Peyer's patch (tissue), 4 donors: ENCODE measurements around the gene CCDC200.

Experiments used
- CTCF ChIP-seq, 6 experiments: fragments of 450-650 bp in 4 of 6; fragments of 200-600 bp in 2 of 6; sonication (generic) in 1 of 6; IDR thresholded peaks; one replicate each; pipeline ENCODE4 v1.5.1; 2017 to 2019; ENCODE audit warnings: antibody characterized with exemption in 6 of 6, mild to moderate bottlenecking in 3 of 6, moderate library complexity in 1 of 6
- POLR2A ChIP-seq, 2 donors: fragments of 450-650 bp; IDR thresholded peaks; one replicate each; pipeline ENCODE4 v1.5.1; 2017; ENCODE audit warnings: antibody characterized with exemption in 2 of 2, mild to moderate bottlenecking in 2 of 2, moderate library complexity in 2 of 2

GRCh38 chr17:43216762-43217613, 11.4 kb downstream of the CCDC200 start:
- TF ChIP-seq CTCF (IDR thresholded peaks at IDR 0.05) (no peak), POLR2A (IDR thresholded peaks at IDR 0.05) (no peak)
